GM12891 (cell line): ENCODE results near the gene HSD3B2.

Experiments used
- POLR2A ChIP-seq: IDR thresholded peaks from 2 replicates; pipeline ENCODE4 v1.6.1; 2011; ENCODE audit warnings: low read depth, low read length, control low read depth
- POLR2AphosphoS5 ChIP-seq: IDR thresholded peaks from 2 replicates; pipeline ENCODE4 v1.6.1; 2011; ENCODE audit warnings: low read depth, low read length, control low read depth
- SPI1 ChIP-seq: IDR thresholded peaks from 2 replicates; pipeline ENCODE4 v1.6.1; 2011; ENCODE audit warnings: low read depth, low read length, control low read depth
- TAF1 ChIP-seq: IDR thresholded peaks from 2 replicates; pipeline ENCODE4 v1.6.1; 2011; ENCODE audit warnings: low read depth, low read length, control low read depth

DNA sequence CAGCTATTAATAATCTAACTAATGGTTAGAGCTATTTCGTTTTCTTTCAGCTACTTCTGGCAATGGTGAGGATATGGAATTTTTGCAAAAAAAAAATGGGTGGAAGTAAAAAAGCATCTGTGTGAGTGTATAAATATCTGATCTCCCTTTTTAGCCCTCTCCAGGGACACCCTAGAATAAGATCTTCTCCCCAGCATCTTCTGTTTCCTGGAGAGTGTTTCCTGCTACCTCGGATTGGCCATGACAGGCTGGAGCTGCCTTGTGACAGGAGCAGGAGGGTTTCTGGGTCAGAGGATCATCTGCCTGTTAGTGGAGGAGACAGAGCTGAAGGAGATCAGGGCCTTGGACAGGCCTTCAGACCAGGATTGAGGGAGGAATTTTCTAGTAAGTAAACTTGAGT, 23.8 kb downstream of the HSD3B2 start:
- TF ChIP-seq POLR2AphosphoS5 (no peak), POLR2A (no peak), SPI1 (no peak), TAF1 (no peak)
